ENCODE results near the gene METTL1. TPM values are rescaled to one million over a fixed set of nuclear protein-coding genes. Genes with fewer than 3 reads are reported as not detected.

METTL1 gene
- total and polyA plus RNA-seq, 9 of the 15 experiments (the other 6 are each of a cell fraction or from before 2014, with no cell fraction given), result 12.6 to 65.9 (median 39.2) TPM

DNA sequence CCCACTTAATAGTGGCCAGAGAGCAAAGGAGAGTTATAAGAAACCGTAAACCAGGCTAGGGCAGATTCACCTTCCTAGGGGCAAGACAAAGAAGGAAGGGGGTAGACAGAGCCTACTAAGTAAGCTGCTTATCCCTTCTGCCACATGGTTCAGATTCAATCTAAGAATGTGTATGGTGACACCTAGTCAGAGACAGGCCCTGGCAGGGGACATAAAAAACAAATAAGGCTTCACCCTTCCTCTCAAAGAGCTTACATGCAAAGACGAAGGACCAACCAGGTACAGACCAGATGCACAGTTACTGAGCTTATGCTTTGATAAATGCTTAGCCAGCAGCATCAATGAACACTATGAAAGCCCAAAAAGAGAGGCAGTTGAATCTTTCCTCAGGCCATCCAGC is 9.4 kb downstream of the METTL1 start:
- ATAC-seq (no peak), FAIRE-seq (no peak), DNase-seq (ENCODE audit: extremely low read depth in 1 of 4, low spot score in 3 of 4) (no peak)
- Histone ChIP-seq H3K9me3 (replicated peaks; ENCODE audit: control insufficient read depth, insufficient read depth, low read depth, low read length) (no peaks in the 10 kb centered on the region), H3K27me3 (ENCODE audit: control insufficient read depth in 2 of 2, insufficient read depth in 2 of 2, low read length in 2 of 2) (no peaks in the 10 kb centered on the region), H3K9me1 (ENCODE audit: control insufficient read depth, insufficient read depth, low read length) (no peaks in the 10 kb centered on the region), H2AFZ (ENCODE audit: low read depth, low read length) (no peak overlapping the region), H3K4me1 (replicated peaks in 1 of 2; ENCODE audit: control insufficient read depth in 2 of 2, insufficient read depth in 2 of 2, low read length in 2 of 2) (peaks cover 7 to 32% of the 10 kb centered on the region in 2 experiments), H3K27ac (ENCODE audit: extremely low read depth, low read depth, low read length) (no peak overlapping the region), H3K79me2 (ENCODE audit: control insufficient read depth, insufficient read depth, low read length) (no peaks in the 10 kb centered on the region), H4K20me1 (replicated peaks; ENCODE audit: control insufficient read depth, insufficient read depth, low read length) (no peaks in the 10 kb centered on the region), H3K36me3 (ENCODE audit: control insufficient read depth, insufficient read depth, low read length) (peaks cover 14% of the 10 kb centered on the region; the same call in 2 of the 3 replicates), H3K4me3 (no peak overlapping the region), H3K4me2 (ENCODE audit: insufficient read depth, low read length) (no peak overlapping the region), H3K9ac (ENCODE audit: insufficient read depth in 1 of 2, low read depth in 2 of 2, low read length in 2 of 2) (no peak overlapping the region)
- POLR2A ChIA-PET, result interaction anchor here (0.7 kb wide), 1 partner anchor 17 kb away, joined by 3 read pairs; no protein-coding TSS in a partner anchor
- 56% methylated on average over 2 of the region's 2 CpGs for WGBS (ENCODE audit: insufficient coverage, low coverage, missing lambda C conversion rate)
- CTCF ChIA-PET (ENCODE audit: low intra/inter-chr PET ratio), result no interaction called here
- intact Hi-C loops (cut with micrococcal nuclease) (no loop called here), in situ Hi-C loops (cut with MboI) (no loop called here)
- TF ChIP-seq RAD21 (CRISPR knock-in tag; conservative IDR thresholded peaks at IDR 0.05 in 1 of 2, IDR thresholded peaks at IDR 0.05 in 1 of 2) (no peak), NR2F6 (CRISPR knock-in tag; IDR thresholded peaks at IDR 0.05) (no peak), ZNF197 (CRISPR knock-in tag; IDR thresholded peaks at IDR 0.05; ENCODE audit: low read depth) (no peak), SMARCA5 (IDR thresholded peaks at IDR 0.05) (no peak), RFX1 (IDR thresholded peaks at IDR 0.05) (no peak), ZNF444 (CRISPR knock-in tag; IDR thresholded peaks at IDR 0.05) (no peak)
- TF ChIP-seq, protein P1, sequence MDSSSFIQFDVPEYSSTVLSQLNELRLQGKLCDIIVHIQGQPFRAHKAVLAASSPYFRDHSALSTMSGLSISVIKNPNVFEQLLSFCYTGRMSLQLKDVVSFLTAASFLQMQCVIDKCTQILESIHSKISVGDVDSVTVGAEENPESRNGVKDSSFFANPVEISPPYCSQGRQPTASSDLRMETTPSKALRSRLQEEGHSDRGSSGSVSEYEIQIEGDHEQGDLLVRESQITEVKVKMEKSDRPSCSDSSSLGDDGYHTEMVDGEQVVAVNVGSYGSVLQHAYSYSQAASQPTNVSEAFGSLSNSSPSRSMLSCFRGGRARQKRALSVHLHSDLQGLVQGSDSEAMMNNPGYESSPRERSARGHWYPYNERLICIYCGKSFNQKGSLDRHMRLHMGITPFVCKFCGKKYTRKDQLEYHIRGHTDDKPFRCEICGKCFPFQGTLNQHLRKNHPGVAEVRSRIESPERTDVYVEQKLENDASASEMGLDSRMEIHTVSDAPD (CRISPR knock-in tag; IDR thresholded peaks at IDR 0.05), result no peak
- BruUV-seq (replicated peaks), result no TSS peak

All from K562 (cell line).